Loucy (cell line): ENCODE data around the gene CACFD1.

ENCODE experiments used
- H2AFZ ChIP-seq: fragments of 200-600 bp; sonication (generic); 2 replicates; pipeline ENCODE4 v1.6.0; 2016; ENCODE audit warnings: antibody characterized with exemption, mild to moderate bottlenecking, low read length, moderate library complexity
- H3F3A ChIP-seq: fragments of 200-600 bp; 2 replicates; pipeline ENCODE4 v1.6.0; 2016; ENCODE audit warnings: antibody characterized with exemption, low read depth, mild to moderate bottlenecking
- H3K27me3 ChIP-seq: fragments of 200-600 bp; sonication (generic); 2 replicates; pipeline ENCODE4 v1.6.1; 2014; ENCODE audit warnings: low read length, mild to moderate bottlenecking; ENCODE audit not compliant: insufficient read depth, poor library complexity, severe bottlenecking
- H3K36me3 ChIP-seq: fragments of 200-600 bp; sonication (generic); 2 replicates; pipeline ENCODE4 v1.6.1; 2016; ENCODE audit warnings: low read length; ENCODE audit not compliant: insufficient read depth
- H3K4me1 ChIP-seq: fragments of 200-600 bp; sonication (generic); 2 replicates; pipeline ENCODE4 v1.5.1; 2014; ENCODE audit warnings: low read length, mild to moderate bottlenecking; ENCODE audit not compliant: insufficient read depth, poor library complexity, severe bottlenecking
- H3K4me2 ChIP-seq: fragments of 200-600 bp; sonication (generic); 2 replicates; pipeline ENCODE4 v1.6.0; 2014; ENCODE audit warnings: antibody characterized with exemption, low read length, low read depth, mild to moderate bottlenecking; ENCODE audit not compliant: poor library complexity, severe bottlenecking
- H3K4me3 ChIP-seq: fragments of 200-600 bp; sonication (generic); 2 replicates; pipeline ENCODE4 v1.5.1; 2014; ENCODE audit warnings: low read length, mild to moderate bottlenecking, mixed read lengths; ENCODE audit not compliant: poor library complexity, severe bottlenecking
- H3K79me2 ChIP-seq: fragments of 200-600 bp; sonication (generic); 2 replicates; pipeline ENCODE4 v1.6.1; 2014; ENCODE audit warnings: low read length; ENCODE audit not compliant: insufficient read depth
- H3K9ac ChIP-seq: fragments of 200-600 bp; sonication (generic); 2 replicates; pipeline ENCODE4 v1.6.0; 2014; ENCODE audit warnings: mild to moderate bottlenecking, low read depth, low read length, moderate library complexity; ENCODE audit not compliant: poor library complexity, severe bottlenecking
- H3K9me2 ChIP-seq: fragments of 200-600 bp; sonication (generic); replicated peaks from 2 replicates; pipeline ENCODE4 v1.6.1; 2016; ENCODE audit warnings: low read depth, low read length, mixed read lengths
- H3K9me3 ChIP-seq: fragments of 200-600 bp; sonication (generic); 2 replicates; pipeline ENCODE4 v1.6.1; 2014; ENCODE audit warnings: mild to moderate bottlenecking, antibody characterized with exemption, low read length, low read depth; ENCODE audit not compliant: insufficient read depth
- H4K20me1 ChIP-seq: fragments of 200-600 bp; sonication (generic); 2 replicates; pipeline ENCODE4 v1.6.0; 2014; ENCODE audit warnings: antibody characterized with exemption, low read length, mild to moderate bottlenecking; ENCODE audit not compliant: insufficient read depth, poor library complexity, severe bottlenecking
- EZH2phosphoT487 ChIP-seq: fragments of 200-600 bp; IDR thresholded peaks from 2 replicates; pipeline ENCODE4 v1.6.1; 2018; ENCODE audit warnings: antibody characterized with exemption, mild to moderate bottlenecking, moderate library complexity, borderline replicate concordance
- TF ChIP-seq, protein P1 (sequence below): fragments of 200-600 bp; sonication (generic); conservative IDR thresholded peaks from 2 replicates; pipeline ENCODE4 v1.5.1; 2014; ENCODE audit warnings: mild to moderate bottlenecking, antibody characterized with exemption, low read length

The CACFD1 gene

DNA sequence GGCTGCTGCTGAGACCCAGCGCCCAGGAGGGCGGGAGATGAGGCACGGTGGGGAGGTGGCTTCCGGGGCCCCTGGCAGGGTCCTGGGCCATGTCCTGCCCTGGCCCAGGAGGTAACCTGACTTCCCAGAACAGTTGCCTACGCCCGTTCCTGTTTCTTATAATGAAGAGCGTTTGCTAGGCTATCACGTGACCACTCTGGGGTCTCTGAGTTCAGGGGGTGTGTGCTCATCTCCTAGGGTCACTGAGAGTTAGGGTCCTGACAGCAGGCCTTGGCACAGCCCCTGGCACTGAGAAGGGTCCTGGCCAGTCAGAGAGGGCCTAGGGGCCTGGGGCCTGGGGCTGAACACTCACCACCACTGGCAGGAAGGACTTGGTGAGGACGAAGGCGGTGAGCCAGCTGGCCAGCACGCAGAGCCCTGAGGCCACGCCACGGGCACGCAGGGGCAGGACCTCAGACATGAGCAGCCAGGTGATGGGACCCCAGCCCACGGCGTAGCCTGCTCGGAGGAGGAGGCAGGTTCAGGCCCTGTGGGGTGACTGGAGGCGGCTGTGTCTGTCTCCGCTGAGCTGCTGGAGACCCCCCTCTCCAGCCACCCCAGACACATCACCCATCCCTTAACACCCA, 13.1 kb downstream of the CACFD1 start:
- Histone ChIP-seq H3K9ac (peak overlapping the region; percentile 57), H3K79me2 (peaks cover 25% of the 10 kb centered on the region), H3K4me1 (peaks cover 48% of the 10 kb centered on the region), H3K27me3 (no peaks in the 10 kb centered on the region), H3K36me3 (no peaks in the 10 kb centered on the region), H3F3A (peaks cover 12% of the 10 kb centered on the region), H4K20me1 (no peaks in the 10 kb centered on the region), H3K4me2 (peak overlapping the region; percentile 97), H2AFZ (no peak overlapping the region), H3K9me3 (no peaks in the 10 kb centered on the region), H3K9me2 (no peaks in the 10 kb centered on the region), H3K4me3 (no peak overlapping the region)
- no peak for TF ChIP-seq EZH2phosphoT487
- TF ChIP-seq, protein P1, sequence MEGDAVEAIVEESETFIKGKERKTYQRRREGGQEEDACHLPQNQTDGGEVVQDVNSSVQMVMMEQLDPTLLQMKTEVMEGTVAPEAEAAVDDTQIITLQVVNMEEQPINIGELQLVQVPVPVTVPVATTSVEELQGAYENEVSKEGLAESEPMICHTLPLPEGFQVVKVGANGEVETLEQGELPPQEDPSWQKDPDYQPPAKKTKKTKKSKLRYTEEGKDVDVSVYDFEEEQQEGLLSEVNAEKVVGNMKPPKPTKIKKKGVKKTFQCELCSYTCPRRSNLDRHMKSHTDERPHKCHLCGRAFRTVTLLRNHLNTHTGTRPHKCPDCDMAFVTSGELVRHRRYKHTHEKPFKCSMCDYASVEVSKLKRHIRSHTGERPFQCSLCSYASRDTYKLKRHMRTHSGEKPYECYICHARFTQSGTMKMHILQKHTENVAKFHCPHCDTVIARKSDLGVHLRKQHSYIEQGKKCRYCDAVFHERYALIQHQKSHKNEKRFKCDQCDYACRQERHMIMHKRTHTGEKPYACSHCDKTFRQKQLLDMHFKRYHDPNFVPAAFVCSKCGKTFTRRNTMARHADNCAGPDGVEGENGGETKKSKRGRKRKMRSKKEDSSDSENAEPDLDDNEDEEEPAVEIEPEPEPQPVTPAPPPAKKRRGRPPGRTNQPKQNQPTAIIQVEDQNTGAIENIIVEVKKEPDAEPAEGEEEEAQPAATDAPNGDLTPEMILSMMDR = no peak

DNA sequence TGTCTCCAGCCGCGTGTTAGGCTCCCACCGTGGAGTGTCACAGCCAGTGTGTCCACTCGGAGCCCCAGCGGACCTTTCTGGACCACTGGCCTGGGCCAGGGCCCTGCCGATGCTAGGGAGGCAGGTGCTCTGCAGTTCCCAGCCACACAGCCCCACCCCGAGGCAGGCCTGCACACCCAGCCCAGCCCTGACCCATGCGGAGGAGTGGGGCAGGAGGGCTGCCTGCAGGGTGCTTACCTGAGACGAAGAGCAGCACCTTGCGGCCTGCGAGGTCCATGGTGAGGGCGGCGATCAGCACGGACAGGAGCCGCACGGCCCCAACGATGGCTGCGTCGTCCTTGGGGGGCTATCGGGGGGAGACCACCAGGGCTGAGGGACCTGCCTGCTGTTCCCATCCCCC, 14.0 kb downstream of the CACFD1 start:
- no peaks in the 10 kb centered on the region for H4K20me1 ChIP-seq
- no peak overlapping the region for H2AFZ ChIP-seq
- H3K79me2 ChIP-seq = peaks cover 34% of the 10 kb centered on the region
- H3K4me2 ChIP-seq = peak overlapping the region; percentile 97
- no peak for TF ChIP-seq EZH2phosphoT487
- TF ChIP-seq, protein P1 = no peak
- peak overlapping the region; percentile 57 for H3K9ac ChIP-seq
- H3K27me3 ChIP-seq = no peaks in the 10 kb centered on the region
- peaks cover 12% of the 10 kb centered on the region for H3F3A ChIP-seq
- H3K9me3 ChIP-seq = no peaks in the 10 kb centered on the region
- peaks cover 56% of the 10 kb centered on the region for H3K4me1 ChIP-seq
- no peaks in the 10 kb centered on the region for H3K36me3 ChIP-seq
- no peaks in the 10 kb centered on the region for H3K9me2 ChIP-seq
- peak overlapping the region; percentile 52 for H3K4me3 ChIP-seq

DNA sequence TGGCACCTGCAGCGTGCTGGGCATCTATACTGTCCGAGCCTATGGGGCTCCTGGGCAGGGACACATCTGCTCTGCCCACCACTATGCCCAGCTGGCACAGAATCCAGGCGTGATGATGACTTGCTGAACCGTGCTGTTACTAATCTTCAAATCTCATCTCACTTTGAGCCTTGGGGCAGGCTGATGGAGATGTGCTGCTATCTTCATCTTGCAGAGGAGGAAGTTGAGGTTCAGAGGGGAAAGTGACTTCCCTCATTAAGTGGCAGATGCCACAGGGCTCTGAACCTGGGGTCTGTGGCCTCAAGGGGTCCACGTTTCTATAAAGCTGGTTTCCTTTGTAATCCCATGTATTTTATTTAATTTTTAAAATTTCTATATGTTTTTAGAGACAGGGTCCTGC, 14.4 kb downstream of the CACFD1 start:
- peak overlapping the region; percentile 97 for H3K4me2 ChIP-seq
- H3K4me3 ChIP-seq = peak overlapping the region; percentile 52
- peak overlapping the region; percentile 57 for H3K9ac ChIP-seq
- H3K4me1 ChIP-seq = peaks cover 57% of the 10 kb centered on the region
- H3K9me3 ChIP-seq = no peaks in the 10 kb centered on the region
- TF ChIP-seq, protein P1 = no peak
- TF ChIP-seq EZH2phosphoT487 = no peak
- no peak overlapping the region for H2AFZ ChIP-seq
- no peaks in the 10 kb centered on the region for H3K36me3 ChIP-seq
- no peaks in the 10 kb centered on the region for H3K9me2 ChIP-seq
- H4K20me1 ChIP-seq = no peaks in the 10 kb centered on the region
- H3K27me3 ChIP-seq = no peaks in the 10 kb centered on the region
- peaks cover 35% of the 10 kb centered on the region for H3K79me2 ChIP-seq
- H3F3A ChIP-seq = peaks cover 12% of the 10 kb centered on the region
